ENCODE results near the gene LYPD4.
"Not testable (repeated sequence)": the region's sequence is repeated elsewhere in the genome, so short reads cannot be mapped to it uniquely, and the experiment has no call there.

The LYPD4 gene

GRCh38 chr19:41802770-41803169, 41.7 kb downstream of the LYPD4 start:
- no peak for DNase-seq (ENCODE audit: low read depth in 2 of 3, low spot score in 1 of 3)

- DNase-seq (ENCODE audit: low read depth in 2 of 3, low spot score in 1 of 3): no peak
These were observed 42.7 kb downstream of the LYPD4 start for GRCh38 chr19:41801792-41802211.

- DNase-seq (ENCODE audit: low read depth in 2 of 3, low spot score in 1 of 3): no peak
These were observed 43.5 kb downstream of the LYPD4 start for GRCh38 chr19:41801031-41801430.

GRCh38 chr19:41799444-41800000, 45.0 kb downstream of the LYPD4 start:
- DNase-seq (ENCODE audit: low read depth in 2 of 3, low spot score in 1 of 3): no peak

GRCh38 chr19:41796901-41797300, 47.6 kb downstream of the LYPD4 start:
- no peak for DNase-seq (ENCODE audit: low read depth in 2 of 3, low spot score in 1 of 3)

- no peak for DNase-seq (ENCODE audit: low read depth in 2 of 3, low spot score in 1 of 3)
These were observed 48.1 kb downstream of the LYPD4 start, which contains the start of gene CEACAM3 for GRCh38 chr19:41796362-41796761. Gene CEACAM3, plus strand, starts transcription at chr19:41796587. Its CDS starts 91 bp downstream, at chr19:41796678.

GRCh38 chr19:41795031-41795461, 49.4 kb downstream of the LYPD4 start:
- DNase-seq (ENCODE audit: low read depth in 2 of 3, low spot score in 1 of 3): peak; percentile 33 to 73 (median 50)

- no peak for DNase-seq (ENCODE audit: low read depth in 2 of 3, low spot score in 1 of 3)
These were observed 51.1 kb downstream of the LYPD4 start for GRCh38 chr19:41793414-41793727.

- peak; percentile 11 to 54 (median 41) for DNase-seq (ENCODE audit: low read depth in 2 of 3, low spot score in 1 of 3)
These were observed 51.7 kb downstream of the LYPD4 start for GRCh38 chr19:41792513-41793413.

- DNase-seq (ENCODE audit: low read depth in 2 of 3, low spot score in 1 of 3): not testable (repeated sequence)
These were observed 55.4 kb downstream of the LYPD4 start for GRCh38 chr19:41789053-41789452.

GRCh38 chr19:41788518-41788917, 56.0 kb downstream of the LYPD4 start:
- not testable (repeated sequence) for DNase-seq (ENCODE audit: low read depth in 2 of 3, low spot score in 1 of 3)
